ENCODE results near the gene GPR173. TPM values are rescaled to one million over a fixed set of nuclear protein-coding genes. Genes with fewer than 3 reads are reported as not detected.

The GPR173 gene
- total and polyA plus RNA-seq, 9 of the 15 experiments (the other 6 are each of a cell fraction or from before 2014, with no cell fraction given), result 0.01 TPM; not detected in 8

GRCh38 chrX:53071604-53072417, 23.2 kb downstream of the GPR173 start (continued):
- TF ChIP-seq TFAP4 (CRISPR knock-in tag; IDR thresholded peaks at IDR 0.05; ENCODE audit: borderline replicate concordance) (peak; percentile 19; the same call in 1 of the 2 replicates), CTBP1 (IDR thresholded peaks at IDR 0.05; ENCODE audit: borderline replicate concordance) (peak; percentile 50; the same call in 1 of the 2 replicates), ARID2 (IDR thresholded peaks at IDR 0.05) (peak; percentile 93), ID3 (CRISPR knock-in tag; IDR thresholded peaks at IDR 0.05) (no peak), ID3 (tag; IDR thresholded peaks at IDR 0.05) (0 out of 2 replicates have a peak, but pooled peaks have one; percentile 20), RAD21 (CRISPR knock-in tag; conservative IDR thresholded peaks at IDR 0.05 in 1 of 2, IDR thresholded peaks at IDR 0.05 in 1 of 2) (peak; percentile 34 to 63), POU5F1 (IDR thresholded peaks at IDR 0.05; ENCODE audit: borderline replicate concordance, low read depth, low read length, partially characterized antibody) (no peak), EP400 (IDR thresholded peaks at IDR 0.05) (peak; percentile 47; the same call in 1 of the 2 replicates), NCOR1 (IDR thresholded peaks at IDR 0.05) (peak; percentile 18; the same call in 1 of the 2 replicates), ZNF561 (CRISPR knock-in tag; conservative IDR thresholded peaks at IDR 0.05) (no peak), TAL1 (IDR thresholded peaks at IDR 0.05) (no peak), MAX (CRISPR knock-in tag; IDR thresholded peaks at IDR 0.05) (peak; percentile 56), FOXK2 (conservative IDR thresholded peaks at IDR 0.05 in 1 of 2, IDR thresholded peaks at IDR 0.05 in 1 of 2; ENCODE audit: low read depth in 2 of 2) (peak in 1 of 2 experiments; percentile 24; a peak in 1 of 4 replicates), CBFA2T3 (IDR thresholded peaks at IDR 0.05) (peak; percentile 30; the same call in 1 of the 2 replicates), TOE1 (IDR thresholded peaks at IDR 0.05; ENCODE audit: borderline replicate concordance) (0 out of 2 replicates have a peak, but pooled peaks have one; percentile 20), TOE1 (CRISPR knock-in tag; IDR thresholded peaks at IDR 0.05; ENCODE audit: borderline replicate concordance, low read depth) (no peak), NR4A1 (CRISPR knock-in tag; IDR thresholded peaks at IDR 0.05) (no peak), NR4A1 (tag; IDR thresholded peaks at IDR 0.05) (no peak), ZNF740 (CRISPR knock-in tag; IDR thresholded peaks at IDR 0.05) (0 out of 2 replicates have a peak, but pooled peaks have one; percentile 29), ZNF740 (tag; IDR thresholded peaks at IDR 0.05) (no peak)
- TF ChIP-seq, protein P1, sequence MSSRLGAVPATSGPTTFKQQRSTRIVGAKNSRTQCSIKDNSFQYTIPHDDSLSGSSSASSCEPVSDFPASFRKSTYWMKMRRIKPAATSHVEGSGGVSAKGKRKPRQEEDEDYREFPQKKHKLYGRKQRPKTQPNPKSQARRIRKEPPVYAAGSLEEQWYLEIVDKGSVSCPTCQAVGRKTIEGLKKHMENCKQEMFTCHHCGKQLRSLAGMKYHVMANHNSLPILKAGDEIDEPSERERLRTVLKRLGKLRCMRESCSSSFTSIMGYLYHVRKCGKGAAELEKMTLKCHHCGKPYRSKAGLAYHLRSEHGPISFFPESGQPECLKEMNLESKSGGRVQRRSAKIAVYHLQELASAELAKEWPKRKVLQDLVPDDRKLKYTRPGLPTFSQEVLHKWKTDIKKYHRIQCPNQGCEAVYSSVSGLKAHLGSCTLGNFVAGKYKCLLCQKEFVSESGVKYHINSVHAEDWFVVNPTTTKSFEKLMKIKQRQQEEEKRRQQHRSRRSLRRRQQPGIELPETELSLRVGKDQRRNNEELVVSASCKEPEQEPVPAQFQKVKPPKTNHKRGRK (tag; IDR thresholded peaks at IDR 0.05), result peak; percentile 87; the same call in 1 of the 2 replicates

Data from K562 (cell line).